ENCODE data around the gene TCF4.

TCF4 gene

GRCh38 chr18:55418439-55418838 lies 169.6 kb downstream of the TCF4 start:
- Mint-ChIP-seq H3K27me3 (no peaks in the 10 kb centered on the region), H3K27ac (no peak overlapping the region), H3K4me1 (ENCODE audit: low read depth) (peaks cover 19% of the 10 kb centered on the region), H3K36me3 (ENCODE audit: low read depth) (no peaks in the 10 kb centered on the region), H3K4me3 (no peak overlapping the region), H3K9me3 (no peaks in the 10 kb centered on the region)
- intact Hi-C loops (cut with micrococcal nuclease) = loop anchor here (5.0 to 10.0 kb wide), 2 partner anchors 166 to 186 kb away; partner anchors contain the start of gene TCF4

- no peaks in the 10 kb centered on the region for H3K27me3 Mint-ChIP-seq
- peaks cover 22% of the 10 kb centered on the region for H3K4me1 Mint-ChIP-seq (ENCODE audit: low read depth)
- H3K36me3 Mint-ChIP-seq (ENCODE audit: low read depth) = no peaks in the 10 kb centered on the region
- no peak overlapping the region for H3K4me3 Mint-ChIP-seq
- intact Hi-C loops (cut with micrococcal nuclease) = loop anchor here (5.0 to 10.0 kb wide), 2 partner anchors 168 to 184 kb away; partner anchors contain the start of gene TCF4
- no peaks in the 10 kb centered on the region for H3K9me3 Mint-ChIP-seq
- no peak overlapping the region for H3K27ac Mint-ChIP-seq
These were observed 171.2 kb downstream of the TCF4 start for GRCh38 chr18:55416791-55417190.

GRCh38 chr18:55415258-55415871 lies 172.6 kb downstream of the TCF4 start:
- Mint-ChIP-seq H3K27me3 (no peaks in the 10 kb centered on the region), H3K9me3 (no peaks in the 10 kb centered on the region), H3K36me3 (ENCODE audit: low read depth) (no peaks in the 10 kb centered on the region), H3K4me1 (ENCODE audit: low read depth) (peaks cover 13% of the 10 kb centered on the region), H3K4me3 (no peak overlapping the region), H3K27ac (no peak overlapping the region)
- intact Hi-C loops (cut with micrococcal nuclease) = loop anchor here (1.0 to 10.0 kb wide), 4 partner anchors 169 to 1161 kb away; partner anchors contain the start of gene TCF4

DNA sequence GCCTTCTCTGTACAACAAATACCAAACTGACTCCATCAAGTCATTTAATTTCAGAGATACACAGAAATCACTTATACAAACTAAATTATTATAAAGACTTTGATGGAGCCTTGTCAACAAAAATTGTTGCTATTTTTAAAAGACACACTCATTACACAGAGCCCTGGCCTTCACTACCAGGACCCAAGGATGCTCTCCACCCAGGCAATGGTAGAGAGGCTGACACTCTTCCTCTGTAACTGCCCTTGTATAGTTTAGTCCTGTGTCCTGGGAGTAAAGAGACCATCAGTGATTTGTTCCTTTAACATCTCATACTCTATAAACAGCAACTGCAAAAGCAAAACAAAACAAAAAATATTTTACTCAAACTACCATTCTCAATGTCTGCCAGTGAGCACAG lies 173.5 kb downstream of the TCF4 start:
- no peaks in the 10 kb centered on the region for H3K36me3 Mint-ChIP-seq (ENCODE audit: low read depth)
- no peak overlapping the region for H3K27ac Mint-ChIP-seq
- no peak overlapping the region for H3K4me3 Mint-ChIP-seq
- H3K4me1 Mint-ChIP-seq (ENCODE audit: low read depth) = peaks cover 6% of the 10 kb centered on the region
- H3K27me3 Mint-ChIP-seq = no peaks in the 10 kb centered on the region
- no peaks in the 10 kb centered on the region for H3K9me3 Mint-ChIP-seq
- intact Hi-C loops (cut with micrococcal nuclease) = loop anchor here (2.0 to 10.0 kb wide), 2 partner anchors 170 to 1162 kb away; partner anchors contain the start of gene TCF4

GRCh38 chr18:55413474-55413873 lies 174.5 kb downstream of the TCF4 start:
- Mint-ChIP-seq H3K27me3 (no peaks in the 10 kb centered on the region), H3K27ac (no peak overlapping the region), H3K4me1 (ENCODE audit: low read depth) (peaks cover 6% of the 10 kb centered on the region), H3K36me3 (ENCODE audit: low read depth) (no peaks in the 10 kb centered on the region), H3K9me3 (no peaks in the 10 kb centered on the region), H3K4me3 (no peak overlapping the region)
- intact Hi-C loops (cut with micrococcal nuclease) = loop anchor here (10.0 kb wide), 1 partner anchor 171 kb away; the partner anchor contains the start of gene TCF4

- Mint-ChIP-seq H3K27me3 (no peaks in the 10 kb centered on the region), H3K4me3 (no peak overlapping the region), H3K27ac (no peak overlapping the region), H3K4me1 (ENCODE audit: low read depth) (peaks cover 5% of the 10 kb centered on the region), H3K36me3 (ENCODE audit: low read depth) (no peaks in the 10 kb centered on the region), H3K9me3 (no peaks in the 10 kb centered on the region)
- intact Hi-C loops (cut with micrococcal nuclease) = no loop called here
These were observed 180.0 kb downstream of the TCF4 start for GRCh38 chr18:55407774-55408535.

- no peaks in the 10 kb centered on the region for H3K36me3 Mint-ChIP-seq (ENCODE audit: low read depth)
These were observed 180.8 kb downstream of the TCF4 start for GRCh38 chr18:55407191-55407590.

GRCh38 chr18:55406451-55406991 lies 181.5 kb downstream of the TCF4 start:
- no peaks in the 10 kb centered on the region for H3K9me3 Mint-ChIP-seq
- H3K36me3 Mint-ChIP-seq (ENCODE audit: low read depth) = no peaks in the 10 kb centered on the region
- no peak overlapping the region for H3K27ac Mint-ChIP-seq
- no peak overlapping the region for H3K4me3 Mint-ChIP-seq
- intact Hi-C loops (cut with micrococcal nuclease) = no loop called here
- peaks cover 10% of the 10 kb centered on the region for H3K4me1 Mint-ChIP-seq (ENCODE audit: low read depth)
- no peaks in the 10 kb centered on the region for H3K27me3 Mint-ChIP-seq

More at GRCh38 chr18:55407191-55407590, 180.8 kb downstream of the TCF4 start:
- H3K4me3 Mint-ChIP-seq = no peak overlapping the region
- no peaks in the 10 kb centered on the region for H3K27me3 Mint-ChIP-seq
- H3K9me3 Mint-ChIP-seq = no peaks in the 10 kb centered on the region
- no peak overlapping the region for H3K27ac Mint-ChIP-seq
- intact Hi-C loops (cut with micrococcal nuclease) = no loop called here
- peaks cover 5% of the 10 kb centered on the region for H3K4me1 Mint-ChIP-seq (ENCODE audit: low read depth)

DNA sequence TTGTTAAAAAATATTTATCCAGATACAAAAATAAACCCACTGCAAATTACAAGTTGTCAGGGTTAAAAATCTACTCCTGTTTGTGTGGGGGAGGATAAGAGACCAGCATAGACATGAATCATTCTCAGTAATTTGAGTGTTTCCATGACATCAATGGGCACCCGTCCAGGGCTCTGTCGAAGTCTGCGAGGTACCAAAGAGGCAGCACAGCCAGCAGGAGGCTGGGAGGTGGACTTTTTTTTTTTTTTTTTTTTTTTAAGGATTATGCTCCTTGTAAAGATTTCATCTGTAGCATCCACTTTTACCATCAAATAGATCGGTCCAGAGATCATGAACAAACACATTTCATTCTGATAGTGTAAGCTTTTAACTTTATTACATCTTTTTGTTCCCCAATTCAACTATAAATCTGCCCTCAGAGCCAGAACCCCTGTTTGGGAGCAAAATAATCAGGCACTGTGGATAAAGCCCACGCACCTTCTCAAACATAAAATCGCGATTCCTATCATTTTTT lies 182.0 kb downstream of the TCF4 start:
- Mint-ChIP-seq H3K9me3 (no peaks in the 10 kb centered on the region), H3K4me1 (ENCODE audit: low read depth) (peaks cover 16% of the 10 kb centered on the region), H3K27me3 (no peaks in the 10 kb centered on the region), H3K27ac (no peak overlapping the region), H3K36me3 (ENCODE audit: low read depth) (no peaks in the 10 kb centered on the region), H3K4me3 (no peak overlapping the region)
- intact Hi-C loops (cut with micrococcal nuclease) = no loop called here

- Mint-ChIP-seq H3K36me3 (ENCODE audit: low read depth) (no peaks in the 10 kb centered on the region), H3K9me3 (no peaks in the 10 kb centered on the region), H3K4me3 (no peak overlapping the region), H3K4me1 (ENCODE audit: low read depth) (peaks cover 19% of the 10 kb centered on the region), H3K27me3 (no peaks in the 10 kb centered on the region), H3K27ac (no peak overlapping the region)
- intact Hi-C loops (cut with micrococcal nuclease) = no loop called here
These were observed 182.5 kb downstream of the TCF4 start for GRCh38 chr18:55405475-55405874.

DNA sequence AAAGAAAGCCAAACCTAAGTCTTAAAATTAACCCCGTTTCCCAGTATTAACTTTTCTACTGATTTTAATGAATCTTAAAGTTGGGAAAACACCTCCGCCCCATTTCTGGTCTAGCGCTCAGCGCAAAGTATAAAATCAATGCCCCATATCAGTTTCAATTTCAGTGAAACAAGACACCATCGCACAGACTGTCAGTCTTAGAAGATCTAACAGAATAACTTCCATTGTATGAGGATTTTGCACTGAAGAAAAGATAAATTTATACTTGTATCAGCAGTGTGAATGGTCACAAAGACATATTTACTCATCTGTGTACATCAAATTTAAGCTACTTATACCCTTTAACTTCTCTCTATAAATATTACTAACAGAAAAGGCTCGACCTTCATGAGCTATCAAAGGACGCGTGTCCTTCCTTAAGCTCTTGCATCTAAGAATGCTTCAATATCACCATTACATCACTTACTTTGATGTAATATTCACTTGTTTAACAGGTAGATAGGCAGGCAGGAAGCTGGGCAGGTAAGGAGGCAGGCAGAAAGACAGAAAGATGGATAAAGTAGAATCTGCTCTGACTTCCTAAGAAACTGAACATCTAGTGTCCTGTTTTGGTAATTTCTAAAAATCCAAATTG lies 183.0 kb downstream of the TCF4 start:
- intact Hi-C loops (cut with micrococcal nuclease) = no loop called here

DNA sequence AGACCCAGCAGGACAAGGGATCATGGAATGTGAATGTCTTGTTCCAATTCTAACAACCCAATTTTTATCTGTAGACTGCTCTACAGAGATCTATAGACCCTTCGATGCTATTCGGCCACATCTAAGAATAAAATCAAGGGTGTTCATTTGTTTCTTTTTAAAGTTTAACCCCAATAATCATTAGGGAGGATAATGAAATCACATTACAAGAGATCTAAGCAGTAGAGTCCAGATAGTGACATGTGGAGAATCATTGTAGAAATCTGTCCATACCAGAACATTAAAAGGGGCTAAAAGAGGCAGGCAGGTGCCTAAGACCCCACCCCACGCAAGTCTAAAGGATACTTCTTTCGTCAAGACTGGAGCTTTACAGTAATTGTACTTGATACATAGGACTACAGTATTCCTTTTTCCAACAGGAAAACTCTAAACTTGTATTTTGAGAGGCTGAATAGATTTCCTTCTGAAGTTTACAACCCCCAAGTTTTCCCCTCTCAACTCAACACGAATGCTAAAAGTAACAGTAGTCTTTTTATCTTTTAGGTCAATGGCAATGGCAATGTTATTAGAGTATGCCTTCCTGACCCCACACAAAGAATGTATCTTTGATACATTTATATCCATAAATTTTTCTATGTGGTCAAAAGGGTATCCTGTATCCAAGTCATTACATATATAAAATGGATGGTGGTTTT lies 183.7 kb downstream of the TCF4 start:
- no peaks in the 10 kb centered on the region for H3K36me3 Mint-ChIP-seq (ENCODE audit: low read depth)
- H3K4me3 Mint-ChIP-seq = no peak overlapping the region
- H3K27ac Mint-ChIP-seq = no peak overlapping the region
- H3K27me3 Mint-ChIP-seq = no peaks in the 10 kb centered on the region
- peaks cover 19% of the 10 kb centered on the region for H3K4me1 Mint-ChIP-seq (ENCODE audit: low read depth)
- no peaks in the 10 kb centered on the region for H3K9me3 Mint-ChIP-seq
- intact Hi-C loops (cut with micrococcal nuclease) = no loop called here

More for the DNA sequence above, 183.0 kb downstream of the TCF4 start:
- H3K4me1 Mint-ChIP-seq (ENCODE audit: low read depth) = peaks cover 19% of the 10 kb centered on the region
- H3K27ac Mint-ChIP-seq = no peak overlapping the region
- no peak overlapping the region for H3K4me3 Mint-ChIP-seq
- H3K9me3 Mint-ChIP-seq = no peaks in the 10 kb centered on the region
- no peaks in the 10 kb centered on the region for H3K36me3 Mint-ChIP-seq (ENCODE audit: low read depth)
- no peaks in the 10 kb centered on the region for H3K27me3 Mint-ChIP-seq

- Mint-ChIP-seq H3K4me3 (no peak overlapping the region), H3K36me3 (ENCODE audit: low read depth) (no peaks in the 10 kb centered on the region), H3K9me3 (no peaks in the 10 kb centered on the region), H3K27ac (no peak overlapping the region), H3K27me3 (no peaks in the 10 kb centered on the region), H3K4me1 (ENCODE audit: low read depth) (peaks cover 19% of the 10 kb centered on the region)
- intact Hi-C loops (cut with micrococcal nuclease) = no loop called here
These were observed 184.5 kb downstream of the TCF4 start for GRCh38 chr18:55403421-55403949.

All from dendritic cell treated with granulocyte-macrophage colony-stimulating factor and Interleukin-4, amounts not matched to agents 40 ng/mL and 50 ng/mL, for 4 days (primary cell).